C4-2B (cell line): ENCODE measurements around the gene RASAL1.
A peak's percentile ranks its signal among the peaks of the same experiment; 100 is the strongest.

ENCODE experiments used
- ZFX ChIP-seq: fragments of 450-650 bp; IDR thresholded peaks from 2 replicates; pipeline ENCODE4 v1.6.1; 2017
- TF ChIP-seq, protein P1 (sequence below): fragments of 450-650 bp; conservative IDR thresholded peaks from 2 replicates; pipeline ENCODE4 v1.5.1; 2017; ENCODE audit warnings: mild to moderate bottlenecking

DNA sequence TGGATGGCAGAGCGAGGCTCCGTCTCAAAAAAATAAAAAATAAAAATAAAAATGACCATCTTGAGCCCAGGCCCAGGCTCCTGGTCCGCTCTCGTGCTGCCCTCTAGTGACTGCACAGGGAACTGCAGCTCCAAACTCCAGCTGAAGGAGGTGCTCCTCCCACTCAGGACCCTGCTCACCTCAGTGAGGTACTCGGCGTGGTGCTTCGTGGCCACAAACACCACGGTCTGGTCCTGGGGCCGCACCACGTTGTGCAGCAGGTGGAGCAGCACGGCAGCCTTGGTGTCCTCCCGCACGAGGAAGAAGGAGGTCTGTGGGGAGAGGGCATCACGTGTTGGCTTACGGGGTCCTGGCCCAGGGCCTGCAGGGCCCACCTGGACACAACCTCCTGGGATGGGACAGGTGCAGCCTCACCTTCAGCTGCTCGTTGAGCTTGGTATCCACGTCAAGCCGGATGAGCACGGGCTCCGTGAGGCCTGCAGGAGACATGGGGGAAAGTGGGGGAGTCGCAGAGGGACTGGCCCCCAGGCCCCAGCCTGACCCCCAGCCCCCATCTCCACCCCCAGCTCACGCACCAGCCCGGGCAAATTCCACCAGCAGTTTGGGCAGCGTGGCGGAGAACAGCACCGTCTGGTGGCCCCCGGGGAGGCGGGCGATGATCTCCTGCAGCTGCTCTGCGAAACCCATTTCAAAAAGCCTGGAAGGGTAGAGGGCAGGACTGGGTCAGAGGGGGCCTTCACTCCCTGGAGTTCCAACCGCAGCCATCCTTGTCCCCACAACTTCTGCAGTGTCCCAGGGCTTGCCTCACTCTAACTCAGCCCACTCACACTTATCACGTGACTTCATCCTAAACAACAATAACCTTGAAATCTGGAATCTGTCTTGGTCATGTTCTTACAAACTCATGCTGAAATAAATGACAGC is 39.2 kb upstream of the RASAL1 start:
- TF ChIP-seq, protein P1, sequence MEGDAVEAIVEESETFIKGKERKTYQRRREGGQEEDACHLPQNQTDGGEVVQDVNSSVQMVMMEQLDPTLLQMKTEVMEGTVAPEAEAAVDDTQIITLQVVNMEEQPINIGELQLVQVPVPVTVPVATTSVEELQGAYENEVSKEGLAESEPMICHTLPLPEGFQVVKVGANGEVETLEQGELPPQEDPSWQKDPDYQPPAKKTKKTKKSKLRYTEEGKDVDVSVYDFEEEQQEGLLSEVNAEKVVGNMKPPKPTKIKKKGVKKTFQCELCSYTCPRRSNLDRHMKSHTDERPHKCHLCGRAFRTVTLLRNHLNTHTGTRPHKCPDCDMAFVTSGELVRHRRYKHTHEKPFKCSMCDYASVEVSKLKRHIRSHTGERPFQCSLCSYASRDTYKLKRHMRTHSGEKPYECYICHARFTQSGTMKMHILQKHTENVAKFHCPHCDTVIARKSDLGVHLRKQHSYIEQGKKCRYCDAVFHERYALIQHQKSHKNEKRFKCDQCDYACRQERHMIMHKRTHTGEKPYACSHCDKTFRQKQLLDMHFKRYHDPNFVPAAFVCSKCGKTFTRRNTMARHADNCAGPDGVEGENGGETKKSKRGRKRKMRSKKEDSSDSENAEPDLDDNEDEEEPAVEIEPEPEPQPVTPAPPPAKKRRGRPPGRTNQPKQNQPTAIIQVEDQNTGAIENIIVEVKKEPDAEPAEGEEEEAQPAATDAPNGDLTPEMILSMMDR = peak; percentile 96
- no peak for TF ChIP-seq ZFX
